HG03175 (cell line): ENCODE results near the gene HAUS8.
"Not testable (repeated sequence)": the region's sequence is repeated elsewhere in the genome, so short reads cannot be mapped to it uniquely, and the experiment has no call there.

Experiments used
- ATAC-seq: cut with Tn5 transposase; IDR thresholded peaks from one replicate; pipeline ENCODE4 v1.9.1; 2021; ENCODE audit warnings: mild to moderate bottlenecking, moderate library complexity; ENCODE audit not compliant: unreplicated experiment

The HAUS8 gene

DNA sequence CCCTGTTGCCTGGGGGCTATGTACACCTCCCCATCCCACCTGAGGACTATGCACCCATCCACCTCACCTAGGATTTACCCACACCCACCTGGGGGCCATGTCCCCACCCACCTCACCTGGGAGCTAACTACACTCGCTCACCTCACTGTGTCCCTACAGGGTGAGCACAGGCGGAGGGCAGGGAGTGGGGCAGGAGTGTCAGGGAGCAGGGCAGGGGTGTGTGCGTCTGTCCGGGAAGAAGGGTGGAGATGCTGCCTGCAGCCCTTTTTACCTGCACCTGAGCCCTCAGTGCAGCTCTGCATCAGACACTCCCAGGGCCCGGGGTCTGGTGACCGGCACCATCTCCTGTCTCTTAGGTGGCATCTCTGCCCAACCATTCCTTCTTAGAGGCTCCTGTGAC lies 38.1 kb downstream of the HAUS8 start:
- ATAC-seq: no peak

DNA sequence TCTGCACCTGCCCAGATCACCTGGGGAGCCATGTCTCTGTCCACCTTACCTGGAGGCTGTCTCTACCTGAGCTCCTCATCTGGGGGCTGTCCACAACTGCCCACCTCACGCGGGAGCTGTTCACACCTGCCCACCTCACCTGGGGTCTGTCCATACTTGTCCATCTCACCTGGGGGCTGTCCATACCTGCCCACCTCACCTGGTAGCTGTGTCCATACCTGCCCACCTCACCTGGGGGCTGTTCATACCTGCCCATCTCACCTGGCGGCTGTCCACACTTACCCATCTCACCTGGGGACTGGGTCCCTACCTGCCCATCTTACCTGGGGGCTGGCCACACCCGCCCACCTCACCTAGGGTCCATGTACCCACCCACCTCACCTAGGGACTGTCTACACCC lies 38.6 kb downstream of the HAUS8 start:
- no peak for ATAC-seq

DNA sequence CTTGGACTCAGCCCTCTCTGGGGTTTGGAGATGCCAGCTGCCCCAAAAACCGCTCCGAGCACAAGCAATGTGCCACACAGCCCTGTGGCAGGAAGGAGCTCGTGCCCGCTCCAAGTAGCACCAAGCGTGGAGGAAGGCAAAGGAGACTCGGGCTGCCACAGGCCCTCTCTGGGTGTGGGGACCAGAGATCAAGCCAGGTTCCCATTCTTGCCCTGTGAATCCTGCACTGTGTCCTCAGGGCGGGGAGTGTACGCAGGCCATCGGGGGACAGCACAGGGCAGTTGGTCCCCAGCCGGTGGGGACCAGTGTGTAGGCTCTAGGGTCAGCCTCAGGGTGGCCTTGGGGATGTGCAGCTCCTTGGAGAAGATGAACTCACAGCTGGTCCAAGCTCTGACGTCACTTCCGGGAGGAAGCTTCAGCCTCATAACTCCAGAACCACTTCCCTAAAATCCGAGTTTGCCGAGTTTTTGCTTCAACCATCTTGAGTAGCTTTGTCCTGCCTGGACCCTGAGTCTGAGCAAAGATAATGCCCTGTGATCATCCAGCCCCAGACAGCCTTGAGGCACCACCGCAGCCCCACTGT lies 39.3 kb downstream of the HAUS8 start:
- ATAC-seq: no peak

DNA sequence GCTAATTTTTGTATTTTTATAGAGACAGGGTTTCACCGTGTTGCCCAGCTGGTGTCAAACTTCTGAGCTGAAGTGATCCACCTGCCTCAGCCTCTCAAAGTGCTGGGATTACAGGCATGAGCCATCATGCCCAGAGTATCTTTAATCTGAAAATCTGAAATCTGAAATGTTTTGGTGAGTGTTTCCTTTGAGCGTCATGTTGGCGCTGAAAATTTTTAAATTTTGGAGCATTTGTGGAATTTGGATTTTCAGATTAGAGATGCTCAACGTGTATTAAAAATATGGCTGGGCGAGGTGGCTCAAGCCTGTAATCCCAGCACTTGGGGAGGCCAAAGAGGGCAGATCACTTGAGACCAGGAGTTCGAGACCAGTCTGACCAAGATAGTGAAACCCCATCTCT lies 43.5 kb downstream of the HAUS8 start:
- ATAC-seq: no peak

DNA sequence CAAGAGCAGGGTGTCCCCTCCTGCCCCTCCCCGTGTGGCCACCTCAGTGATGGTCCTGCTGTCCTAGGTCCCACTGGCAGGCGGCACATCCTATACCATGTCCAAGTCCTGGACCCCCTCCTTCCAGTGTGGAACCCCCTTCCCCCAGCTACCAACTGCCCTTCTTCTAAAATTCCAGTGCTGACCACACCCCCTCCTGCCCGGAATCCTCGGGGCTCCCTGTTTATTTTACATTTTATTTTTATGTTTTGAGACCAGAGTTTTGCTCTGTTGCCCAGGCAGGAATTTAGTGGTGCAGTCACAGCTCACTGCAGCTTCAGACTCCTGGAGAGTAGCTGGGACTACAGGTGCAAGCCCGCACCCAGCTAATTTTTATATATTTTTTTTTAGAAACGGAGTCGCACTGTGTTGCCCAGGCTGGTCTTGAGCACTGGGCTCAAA lies 47.7 kb downstream of the HAUS8 start:
- ATAC-seq: no peak

DNA sequence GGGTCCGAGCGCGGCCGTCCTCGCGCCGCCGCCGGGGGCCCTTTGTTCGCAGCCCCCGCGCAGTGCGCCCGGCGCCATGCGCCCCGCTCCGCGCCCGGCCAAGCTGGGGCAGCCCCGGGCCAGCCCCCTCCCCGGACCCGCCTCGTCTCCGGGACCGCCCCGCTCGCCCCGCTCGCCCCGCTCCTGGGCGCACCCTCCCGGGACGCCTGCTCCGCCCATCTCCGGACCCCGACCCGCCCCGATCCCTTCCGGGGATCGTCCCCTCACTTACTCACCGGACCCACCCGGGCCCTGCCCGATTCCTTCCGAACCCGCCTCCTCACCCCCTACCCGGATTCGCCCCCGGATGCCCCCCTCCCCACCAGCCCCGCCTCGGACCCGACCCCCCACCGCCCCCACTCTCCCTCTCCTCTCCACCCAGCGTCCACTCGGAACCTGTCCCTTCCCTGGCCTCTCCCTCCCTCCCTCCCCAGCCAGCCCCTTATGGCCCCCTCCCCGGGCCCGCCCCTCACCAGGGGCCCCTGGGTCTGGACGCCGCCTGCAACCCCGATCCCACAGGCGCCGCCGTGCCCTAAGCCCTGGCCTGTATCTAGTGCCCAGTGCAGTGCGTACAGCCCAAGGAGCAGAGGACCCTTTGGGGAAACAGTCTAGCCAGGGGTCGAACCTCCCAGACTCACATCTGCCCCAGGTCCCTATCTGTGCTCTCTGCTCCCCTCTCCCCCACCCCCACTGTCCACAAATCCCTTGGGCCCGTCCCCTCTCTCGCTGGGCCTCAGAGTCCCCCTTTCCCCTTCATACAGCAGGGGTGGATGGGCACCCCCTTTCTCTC lies 48.3 kb downstream of the HAUS8 start, which contains the start of gene CPAMD8:
TSS of gene CPAMD8 (minus strand) at position 105 of the 829 bp plus-strand sequence. CDS start 168 bp downstream, outside the sequence.
- no peak for ATAC-seq

DNA sequence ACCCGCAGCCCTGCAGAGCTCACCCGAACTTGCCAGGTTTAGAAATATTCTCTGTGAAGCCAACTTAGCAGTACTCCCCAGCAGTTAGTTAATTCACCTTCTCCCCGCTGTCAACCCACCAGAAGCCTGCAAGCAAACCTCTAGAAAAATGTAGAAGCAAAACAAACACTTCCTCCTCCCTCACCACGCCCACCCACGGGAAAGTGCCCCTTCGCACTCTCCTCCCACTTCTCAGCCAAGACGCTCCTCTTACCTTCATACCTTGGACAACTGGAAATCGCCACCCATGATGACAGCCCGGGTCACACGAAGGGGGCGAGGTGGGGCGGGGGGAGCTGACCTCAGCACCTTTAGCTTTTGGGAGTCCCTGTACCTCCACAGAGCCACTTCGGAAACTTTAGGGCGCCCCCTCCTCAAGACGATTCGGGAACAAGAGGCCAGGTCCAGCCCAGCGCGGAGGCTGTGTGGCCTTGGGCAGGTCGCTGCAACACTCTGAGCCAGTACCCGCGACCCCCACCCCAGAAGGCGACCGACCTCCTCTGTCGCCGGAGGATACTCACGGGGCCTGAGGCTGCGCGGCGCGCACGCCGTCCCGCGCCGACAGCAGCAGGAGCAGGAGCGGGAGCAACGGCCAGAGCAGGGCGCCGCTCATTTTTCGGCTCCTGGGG lies 49.1 kb downstream of the HAUS8 start:
- ATAC-seq: no peak

DNA sequence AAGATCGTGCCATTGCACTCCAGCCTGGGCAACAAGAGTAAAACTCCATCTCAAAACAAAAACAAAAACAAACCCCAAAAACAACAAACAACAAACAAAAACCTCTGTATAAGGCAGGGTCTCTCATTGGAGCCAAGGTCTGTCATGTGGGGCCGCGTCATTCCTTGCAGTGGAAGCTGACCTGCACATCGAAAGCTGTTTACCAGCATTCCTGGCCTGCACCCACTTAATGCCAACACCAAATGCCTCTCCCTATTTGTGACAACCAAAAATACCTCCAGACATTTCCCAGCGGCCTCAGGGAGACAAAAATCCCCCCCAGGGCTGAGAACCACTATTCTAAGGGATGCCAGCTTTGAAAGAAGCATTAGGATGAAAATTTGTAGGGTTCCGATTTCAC lies 49.9 kb downstream of the HAUS8 start:
- ATAC-seq: no peak

DNA sequence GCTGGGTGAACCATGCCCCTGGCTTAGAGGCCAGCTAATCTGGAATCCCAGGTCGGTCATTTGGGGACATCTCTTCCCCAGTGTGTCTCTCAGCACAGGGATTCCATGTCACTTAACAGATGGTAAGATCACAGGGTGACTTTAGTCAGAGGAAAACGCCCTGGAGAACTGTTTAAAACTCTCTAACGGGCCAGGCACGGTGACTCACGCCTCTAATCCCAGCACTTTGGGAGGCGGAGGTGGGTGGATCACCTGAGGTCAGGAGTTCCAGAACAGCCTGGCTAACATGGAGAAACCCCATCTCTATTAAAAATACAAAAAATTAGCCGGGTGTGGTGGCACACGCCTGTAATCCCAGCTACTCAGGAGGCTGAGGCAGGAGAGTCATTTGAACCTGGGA lies 50.3 kb downstream of the HAUS8 start:
- not testable (repeated sequence) for ATAC-seq

DNA sequence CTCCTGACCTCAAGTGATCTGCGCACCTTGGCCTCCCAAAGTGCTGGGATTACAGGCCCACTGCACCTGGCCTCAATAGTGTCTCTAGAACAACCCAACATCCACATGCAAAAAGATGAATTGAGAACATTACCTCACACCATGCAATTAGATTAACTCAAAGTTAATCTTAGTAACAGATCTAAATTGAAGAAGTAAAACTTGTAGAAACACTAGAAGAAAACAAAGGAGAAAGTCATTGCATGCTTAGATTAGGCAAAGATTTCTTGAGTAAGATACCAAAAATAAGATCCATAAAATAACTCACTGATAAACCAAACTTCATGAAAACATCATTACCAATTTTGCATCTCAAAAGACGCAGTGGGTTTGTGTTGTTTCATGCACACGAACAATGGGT lies 51.4 kb downstream of the HAUS8 start:
- no peak for ATAC-seq

DNA sequence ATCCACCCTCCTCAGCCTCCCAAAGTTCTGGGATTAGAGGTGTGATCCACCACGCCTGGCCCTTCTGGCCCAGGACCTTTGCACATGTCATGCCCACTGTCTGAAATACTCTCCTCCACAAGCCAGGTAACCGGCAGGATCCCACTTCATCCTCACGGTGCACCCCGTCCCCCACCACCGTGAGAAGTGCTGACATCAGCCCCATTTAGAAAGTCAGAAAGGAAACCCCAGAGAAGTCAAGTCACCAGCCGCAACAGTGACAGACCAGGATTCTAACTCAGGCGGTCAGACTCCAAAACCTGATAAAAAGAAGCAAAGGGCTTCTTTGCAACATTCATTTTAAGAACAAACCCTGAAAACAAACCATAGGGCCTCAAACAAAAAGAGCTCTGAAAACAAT lies 52.5 kb downstream of the HAUS8 start:
- ATAC-seq: no peak

DNA sequence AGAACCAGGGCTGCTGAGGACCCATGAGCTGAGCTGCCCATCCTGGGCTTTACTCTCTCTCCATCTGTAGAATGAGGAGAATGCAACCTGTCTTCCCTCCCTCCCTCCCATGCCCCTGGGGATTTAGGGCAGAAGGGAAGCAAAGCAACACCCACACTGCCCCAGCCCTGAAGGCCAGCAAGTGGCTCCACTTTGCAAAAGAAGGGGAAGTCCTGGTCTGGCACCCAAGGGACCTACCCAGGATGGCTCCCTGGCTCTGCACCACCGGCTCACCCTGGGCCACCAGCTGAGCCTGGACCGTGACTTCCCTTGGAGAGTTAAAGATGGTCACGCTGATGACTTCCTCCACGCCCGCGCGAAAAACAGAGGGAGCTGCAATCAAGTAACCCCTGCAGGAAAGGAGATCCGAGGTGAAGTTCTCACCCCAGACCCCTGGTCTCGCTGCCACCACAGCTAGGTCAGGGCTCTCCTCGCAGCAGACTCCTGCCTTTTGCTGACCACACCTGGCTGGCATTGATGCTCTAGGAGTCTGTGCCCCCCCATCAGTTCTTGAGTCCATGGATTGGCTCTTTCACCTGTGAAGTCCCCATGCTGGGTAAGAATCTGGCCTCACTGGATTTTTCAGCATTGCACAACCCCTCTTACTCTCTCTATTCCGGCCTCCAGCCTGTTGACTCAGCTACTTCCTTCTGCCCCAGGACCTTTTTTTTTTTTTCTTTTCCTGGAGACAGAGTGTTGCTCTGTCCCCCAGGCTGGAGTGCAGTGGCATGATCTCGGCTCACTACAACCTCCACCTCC lies 53.3 kb downstream of the HAUS8 start:
- no peak for ATAC-seq

DNA sequence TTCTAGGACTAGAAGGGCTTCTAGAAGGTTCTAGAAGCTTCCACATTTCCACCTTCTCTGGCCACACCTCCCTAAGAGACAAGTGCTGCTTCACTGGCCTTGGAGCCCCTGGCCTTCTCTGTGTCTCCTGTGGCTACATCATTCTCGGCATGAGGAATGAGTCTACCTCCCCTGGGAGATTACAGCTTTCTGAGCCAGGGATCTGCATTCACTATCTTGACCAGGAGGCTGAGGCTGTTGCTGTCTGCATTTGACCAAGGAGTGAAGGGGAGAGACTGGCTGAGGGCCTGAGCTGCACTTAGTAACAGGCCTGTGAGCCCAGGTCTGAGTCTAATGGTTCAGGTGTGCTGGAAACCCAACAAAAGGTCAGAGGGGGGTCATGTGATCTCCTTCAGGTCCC lies 53.9 kb downstream of the HAUS8 start:
- ATAC-seq: no peak

DNA sequence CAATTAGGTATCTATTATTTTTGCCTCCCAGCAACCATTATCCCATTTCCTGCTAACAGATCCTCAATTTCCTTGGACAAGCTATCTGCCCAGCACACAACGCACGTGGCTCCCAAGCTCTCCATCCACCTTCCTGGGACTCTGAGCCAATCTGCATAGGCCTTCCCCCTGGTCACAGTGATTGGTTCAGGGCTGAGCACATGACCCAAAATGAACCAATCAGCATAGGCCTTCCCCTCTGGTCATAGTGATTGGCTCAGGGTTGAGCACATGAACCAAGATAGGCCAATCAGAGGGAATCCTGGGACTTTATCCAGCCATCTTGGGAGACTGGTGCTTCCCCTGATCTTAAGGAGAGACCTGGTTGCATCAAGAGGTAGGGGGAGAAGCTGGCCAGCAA lies 54.4 kb downstream of the HAUS8 start:
- ATAC-seq: no peak

DNA sequence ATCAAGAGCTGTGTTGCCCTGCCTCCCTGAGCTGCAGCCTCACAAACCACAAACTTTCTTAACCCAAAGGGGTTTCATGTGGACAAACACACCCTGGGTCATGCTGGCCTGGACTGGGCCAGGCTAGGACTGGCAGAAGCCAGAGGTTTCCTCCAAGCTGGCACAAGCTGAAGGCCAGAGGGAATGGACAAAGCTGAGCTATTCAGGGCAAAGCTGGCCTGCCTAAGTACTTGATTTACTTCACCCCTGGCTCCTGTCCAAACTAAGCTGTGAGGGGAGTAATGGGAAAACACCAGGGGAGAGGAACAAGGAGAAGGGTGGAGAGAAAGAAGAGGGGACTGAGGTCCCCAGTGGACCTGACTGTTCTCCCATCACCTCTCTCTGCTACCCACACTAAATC lies 54.9 kb downstream of the HAUS8 start:
- no peak for ATAC-seq

DNA sequence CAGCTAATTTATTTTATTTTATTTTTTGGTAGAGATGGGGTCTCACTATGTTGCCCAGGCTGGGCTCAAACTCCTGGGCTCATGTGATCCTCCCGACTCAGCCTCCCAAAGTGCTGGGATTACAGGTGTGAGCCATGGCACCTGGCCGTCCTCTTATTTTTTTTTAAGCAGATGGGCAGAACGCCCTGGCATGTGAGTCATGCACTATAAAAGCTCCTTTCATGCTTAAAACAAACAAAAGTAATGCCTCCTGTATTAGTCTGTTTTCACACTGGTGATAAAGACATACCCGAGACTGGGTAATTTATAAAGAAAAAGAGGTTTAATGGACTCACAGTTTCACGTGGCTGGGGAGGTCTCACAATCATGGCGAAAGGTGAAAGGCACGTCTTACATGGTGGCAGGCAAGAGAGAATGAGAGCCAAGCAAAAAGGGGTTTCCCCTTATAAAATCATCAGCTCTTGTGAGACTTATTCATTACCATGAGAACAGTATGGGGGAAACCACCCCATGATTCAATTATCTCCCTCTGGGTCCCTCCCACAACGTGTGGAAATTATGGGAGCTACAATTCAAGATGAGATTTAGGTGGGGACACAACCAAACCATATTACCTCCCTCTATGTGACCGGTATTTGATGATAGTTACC lies 60.9 kb downstream of the HAUS8 start:
- not testable (repeated sequence) for ATAC-seq

DNA sequence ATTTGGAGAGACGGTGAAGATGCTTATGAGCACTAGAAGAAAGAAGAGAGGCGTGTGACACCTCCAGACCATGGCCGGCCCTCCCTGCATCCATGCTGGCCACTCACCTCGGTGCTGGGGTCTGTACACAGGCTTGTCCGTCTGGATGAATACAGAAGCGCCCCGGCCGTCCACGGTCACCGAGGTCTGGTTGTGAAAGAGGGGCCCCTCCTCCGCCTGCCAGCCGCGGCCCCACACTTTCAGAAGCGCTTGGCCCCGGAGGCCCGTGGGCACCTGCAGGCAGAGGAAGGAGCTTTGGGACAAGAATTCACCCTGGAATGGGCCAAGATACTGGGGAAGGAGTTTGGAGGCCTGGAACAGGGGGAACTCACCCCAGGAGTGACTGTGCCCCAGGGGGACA lies 63.8 kb downstream of the HAUS8 start:
- no peak for ATAC-seq

DNA sequence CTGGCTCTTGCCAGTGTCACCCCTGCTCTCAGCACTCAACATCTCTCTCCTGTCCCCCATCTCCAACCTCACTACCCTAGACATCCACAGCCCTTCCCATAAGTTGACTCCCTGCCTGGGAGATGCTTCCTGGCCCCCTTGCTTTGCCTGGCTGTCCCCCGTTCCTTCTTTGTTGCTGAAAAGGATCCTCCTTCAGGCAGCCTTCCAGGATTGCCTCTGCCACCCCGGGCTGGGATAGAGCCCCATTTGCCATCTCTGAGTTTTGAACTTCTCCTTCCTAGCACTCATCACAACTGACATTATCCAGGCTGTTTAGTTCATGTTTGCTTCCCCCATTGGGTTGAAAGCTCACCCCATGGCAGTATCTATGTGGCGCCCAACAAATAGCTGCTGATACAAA lies 68.7 kb downstream of the HAUS8 start:
- ATAC-seq: no peak

DNA sequence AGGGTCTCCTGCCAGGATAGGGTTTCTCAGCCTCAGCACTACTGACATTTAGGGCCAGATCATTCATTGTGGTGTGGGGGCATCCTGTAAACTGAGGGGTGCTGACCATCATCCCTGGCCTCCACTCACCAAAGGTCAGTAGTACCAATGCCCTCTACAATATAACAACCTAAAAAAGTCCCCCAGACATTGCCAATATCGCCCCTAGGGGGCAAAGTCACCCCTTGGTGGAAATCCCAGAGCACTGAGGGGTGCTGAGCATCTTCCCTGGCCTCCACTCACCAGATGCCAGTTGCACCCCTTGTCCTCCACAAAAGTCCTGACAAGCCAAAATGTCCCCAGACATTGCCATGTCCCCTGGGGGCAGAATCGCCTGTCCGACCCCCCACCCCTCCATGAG lies 70.3 kb downstream of the HAUS8 start:
- no peak for ATAC-seq

DNA sequence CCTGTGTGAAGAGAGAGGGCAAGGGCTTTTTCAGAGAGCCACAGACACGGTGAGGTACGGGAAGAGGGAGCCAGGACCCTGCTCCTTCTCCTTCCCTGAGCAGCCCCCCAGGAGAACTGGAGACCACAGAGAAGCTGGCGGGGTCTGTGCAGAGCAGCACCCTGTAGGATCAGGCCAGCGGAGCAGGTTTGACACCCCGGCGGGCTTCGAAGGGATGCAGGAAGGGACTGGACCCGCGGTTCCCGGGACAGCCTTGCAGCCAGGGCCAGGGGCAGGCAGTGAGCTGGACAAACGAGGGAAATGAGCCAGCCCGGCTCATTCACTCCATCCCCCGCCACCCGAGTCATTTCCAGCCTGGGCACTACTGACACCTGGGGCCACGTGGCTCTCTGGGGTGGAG lies 70.9 kb downstream of the HAUS8 start:
- no peak for ATAC-seq

DNA sequence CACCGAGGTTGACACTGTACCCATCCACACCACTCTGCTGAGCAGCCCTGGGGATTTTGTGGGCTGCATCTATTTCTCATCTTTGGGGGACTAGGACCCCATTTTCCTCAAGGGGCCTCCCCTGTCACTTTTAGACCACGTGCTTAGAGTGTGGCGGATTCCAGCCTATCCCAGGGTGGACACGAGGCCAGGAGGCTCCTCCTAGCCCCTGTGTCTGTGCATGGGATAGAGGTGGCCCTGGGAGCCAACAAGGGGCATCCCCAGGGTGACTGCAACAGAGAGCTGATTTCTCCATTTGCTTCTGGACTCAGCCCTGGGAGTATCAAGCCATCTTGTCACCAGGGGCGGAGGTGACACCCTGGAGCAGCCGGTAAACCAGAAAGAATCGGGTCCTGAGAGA lies 72.8 kb downstream of the HAUS8 start:
- ATAC-seq: no peak
